ENCODE data around the gene OSBPL7.

Gene OSBPL7, protein sequence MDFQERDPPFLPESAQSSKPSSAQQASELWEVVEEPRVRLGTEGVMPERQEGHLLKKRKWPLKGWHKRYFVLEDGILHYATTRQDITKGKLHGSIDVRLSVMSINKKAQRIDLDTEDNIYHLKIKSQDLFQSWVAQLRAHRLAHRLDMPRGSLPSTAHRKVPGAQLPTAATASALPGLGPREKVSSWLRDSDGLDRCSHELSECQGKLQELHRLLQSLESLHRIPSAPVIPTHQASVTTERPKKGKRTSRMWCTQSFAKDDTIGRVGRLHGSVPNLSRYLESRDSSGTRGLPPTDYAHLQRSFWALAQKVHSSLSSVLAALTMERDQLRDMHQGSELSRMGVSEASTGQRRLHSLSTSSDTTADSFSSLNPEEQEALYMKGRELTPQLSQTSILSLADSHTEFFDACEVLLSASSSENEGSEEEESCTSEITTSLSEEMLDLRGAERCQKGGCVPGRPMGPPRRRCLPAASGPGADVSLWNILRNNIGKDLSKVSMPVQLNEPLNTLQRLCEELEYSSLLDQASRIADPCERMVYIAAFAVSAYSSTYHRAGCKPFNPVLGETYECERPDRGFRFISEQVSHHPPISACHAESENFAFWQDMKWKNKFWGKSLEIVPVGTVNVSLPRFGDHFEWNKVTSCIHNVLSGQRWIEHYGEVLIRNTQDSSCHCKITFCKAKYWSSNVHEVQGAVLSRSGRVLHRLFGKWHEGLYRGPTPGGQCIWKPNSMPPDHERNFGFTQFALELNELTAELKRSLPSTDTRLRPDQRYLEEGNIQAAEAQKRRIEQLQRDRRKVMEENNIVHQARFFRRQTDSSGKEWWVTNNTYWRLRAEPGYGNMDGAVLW

DNA sequence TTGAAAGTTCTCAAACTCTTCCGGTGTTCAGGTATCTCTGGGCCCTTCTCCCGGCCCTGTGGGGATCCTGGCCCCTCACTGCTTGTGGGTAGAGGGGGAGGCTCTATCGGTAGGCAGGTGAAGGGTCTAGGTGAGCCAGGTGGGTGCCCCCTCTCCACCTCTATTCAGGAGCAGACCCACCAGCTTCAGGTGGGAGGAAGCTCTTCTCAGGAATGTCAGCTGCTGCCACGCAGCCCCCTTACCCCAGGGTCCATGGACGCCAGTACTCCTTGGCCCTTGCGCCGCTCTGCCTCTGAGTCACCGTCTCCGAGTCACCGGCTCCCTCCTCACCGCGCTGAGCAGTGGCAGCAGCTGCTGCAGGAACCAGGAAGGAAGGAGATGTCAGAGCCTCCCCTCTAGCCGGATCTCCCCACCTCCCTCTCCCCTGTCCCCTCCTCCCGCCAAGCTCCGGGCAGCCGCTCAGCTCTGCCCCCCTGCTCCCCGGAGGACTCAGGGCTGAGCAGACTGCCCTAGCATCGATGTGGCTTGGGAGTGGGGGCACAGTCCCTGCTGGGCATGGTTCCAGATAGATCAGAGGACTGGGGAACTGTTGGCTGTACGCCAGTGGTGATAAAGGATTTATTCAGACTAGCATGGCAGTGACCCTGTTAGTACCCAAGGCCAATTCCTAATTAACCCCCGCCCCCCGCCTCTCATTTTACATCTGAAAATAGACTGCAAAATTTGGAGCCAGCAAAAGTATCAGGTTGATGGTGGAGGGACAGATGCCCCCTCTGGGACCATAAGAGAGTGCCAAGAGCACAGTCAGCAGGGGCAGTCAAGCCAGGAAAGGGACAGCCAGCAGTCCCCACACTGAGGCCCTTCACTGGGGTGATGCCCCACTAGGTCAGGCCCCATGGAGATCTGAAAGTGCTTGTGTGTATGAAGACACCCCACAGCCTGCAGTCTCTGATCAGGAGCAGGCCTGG lies at the start of gene OSBPL7:
Gene OSBPL7, minus strand, starts transcription at position 371 of the 968 bp plus-strand sequence. CDS start 1,516 bp downstream, outside the sequence.
- no peak for TF ChIP-seq ZNF274 (IDR thresholded peaks at IDR 0.05; ENCODE audit: low read depth, low read length)

DNA sequence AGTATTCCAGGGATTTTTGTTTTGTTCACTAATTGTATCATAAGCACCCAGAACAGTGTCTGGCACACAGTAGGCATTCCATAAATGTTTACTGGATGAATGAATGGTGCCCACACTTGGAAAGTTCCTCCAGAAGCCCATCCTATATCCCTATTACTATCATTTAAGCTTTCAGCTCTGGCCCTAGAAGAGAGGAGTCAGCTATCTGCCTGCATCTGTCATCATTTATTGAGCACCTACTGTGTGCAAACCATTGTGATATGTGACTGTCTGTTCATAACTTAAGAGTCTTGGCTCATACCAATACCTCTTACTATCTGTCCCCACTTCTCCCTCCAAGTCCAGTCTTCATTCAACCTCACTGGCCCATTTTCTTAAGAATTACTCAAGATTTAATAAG lies 49.5 kb upstream of the OSBPL7 start:
- no peak for TF ChIP-seq ZNF274 (IDR thresholded peaks at IDR 0.05; ENCODE audit: low read depth, low read length)

More for the DNA sequence above, at the start of gene OSBPL7:
- peak within 1 kb of the TSS; percentile 84 for H3K4me3 ChIP-seq (ENCODE audit: low read length)

DNA sequence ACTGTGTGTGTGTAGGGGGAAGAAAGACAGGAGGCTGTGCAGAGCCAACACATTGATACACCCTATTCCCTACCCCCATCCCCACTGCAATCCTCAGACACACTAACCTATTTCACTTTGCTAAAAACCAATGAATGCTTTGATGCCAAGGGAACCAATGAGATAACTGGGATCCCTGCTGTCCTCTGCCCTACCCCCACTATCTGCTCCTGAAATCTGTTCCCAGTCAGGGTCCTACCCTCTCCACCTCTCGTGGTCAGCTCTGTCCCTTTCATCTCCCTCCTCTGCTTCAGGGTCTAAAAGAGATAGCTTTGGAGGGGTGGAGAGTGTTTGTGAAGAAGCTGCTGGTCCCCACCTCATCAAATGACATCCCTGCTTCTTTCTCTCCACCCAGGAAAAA lies 48.5 kb upstream of the OSBPL7 start:
- H3K4me3 ChIP-seq (ENCODE audit: low read length): no peak overlapping the region
- TF ChIP-seq ZNF274 (IDR thresholded peaks at IDR 0.05; ENCODE audit: low read depth, low read length): no peak

More for the DNA sequence above, 49.5 kb upstream of the OSBPL7 start:
- H3K4me3 ChIP-seq (ENCODE audit: low read length): no peak overlapping the region

DNA sequence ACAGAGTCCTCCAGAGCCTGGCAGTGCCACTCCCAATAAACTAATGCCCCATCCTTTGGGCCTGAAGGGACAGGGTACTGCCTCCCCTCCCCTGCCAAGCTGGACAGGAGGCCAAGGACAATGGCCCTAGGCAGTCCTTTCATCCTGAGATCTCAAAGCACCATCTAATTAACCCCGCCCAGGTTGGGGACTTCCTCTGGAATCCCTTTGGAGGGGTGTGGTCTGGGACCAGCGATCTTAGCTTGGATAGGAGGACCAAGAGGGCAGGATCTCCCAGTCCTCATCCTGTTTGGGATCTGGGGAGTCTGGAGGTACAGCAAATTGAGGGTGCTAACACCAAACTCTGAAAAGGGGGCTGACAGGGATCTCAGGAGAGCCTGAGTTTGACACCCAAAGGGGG lies 47.5 kb upstream of the OSBPL7 start:
- no peak overlapping the region for H3K4me3 ChIP-seq (ENCODE audit: low read length)
- no peak for TF ChIP-seq ZNF274 (IDR thresholded peaks at IDR 0.05; ENCODE audit: low read depth, low read length)

DNA sequence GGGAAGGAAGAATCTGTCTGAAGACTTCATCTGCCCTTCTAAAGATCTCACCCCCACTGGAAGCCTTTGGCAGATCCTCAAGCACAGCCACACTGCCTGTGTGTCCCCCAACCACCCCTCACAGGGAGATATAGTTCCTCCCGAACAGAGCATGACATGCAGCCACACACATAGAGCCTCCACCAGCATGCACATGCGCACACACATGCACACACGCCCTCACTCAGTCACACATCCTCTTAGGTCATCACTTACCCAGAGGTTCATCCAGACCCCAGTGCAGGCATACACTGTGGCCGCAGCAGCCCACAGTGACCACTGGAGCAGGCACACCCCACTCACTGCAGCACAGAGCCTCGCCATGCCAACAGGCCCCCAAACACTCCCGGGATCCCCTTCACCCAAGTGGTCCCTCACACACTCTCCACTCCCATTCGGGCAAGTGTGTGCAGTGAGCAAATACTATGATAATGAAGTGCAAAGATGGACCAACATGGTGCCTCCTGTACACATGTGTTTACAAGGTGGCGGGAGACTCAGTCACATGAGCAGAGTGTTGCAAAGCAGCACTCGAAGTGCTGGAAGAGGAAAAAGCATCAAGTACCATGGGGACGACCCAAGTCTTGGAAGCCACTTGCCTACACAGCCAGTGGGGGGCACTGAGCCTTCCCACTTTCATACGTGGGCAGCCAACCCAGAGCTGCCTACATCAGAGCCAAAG lies 46.4 kb upstream of the OSBPL7 start:
- no peak overlapping the region for H3K4me3 ChIP-seq (ENCODE audit: low read length)
- no peak for TF ChIP-seq ZNF274 (IDR thresholded peaks at IDR 0.05; ENCODE audit: low read depth, low read length)

DNA sequence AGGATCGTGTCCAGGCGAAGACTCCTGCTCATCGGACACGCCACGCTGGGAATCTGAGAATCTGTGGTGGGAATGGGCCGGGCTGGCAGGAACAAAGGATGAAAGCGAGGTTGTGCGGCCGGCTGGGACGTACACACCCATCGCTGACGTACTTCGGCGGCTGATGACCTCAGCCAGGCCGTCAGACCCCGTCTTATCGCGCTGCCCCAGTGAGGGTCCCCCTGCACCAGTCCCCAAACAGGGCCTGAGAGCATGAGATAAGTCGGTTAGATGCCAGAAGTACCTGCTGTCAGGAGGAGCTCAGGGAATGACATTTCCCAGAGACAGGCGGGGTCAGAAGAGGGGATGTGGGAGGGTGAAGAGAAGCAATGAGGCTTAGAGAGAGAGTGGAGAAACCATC lies 45.3 kb upstream of the OSBPL7 start:
- no peak for TF ChIP-seq ZNF274 (IDR thresholded peaks at IDR 0.05; ENCODE audit: low read depth, low read length)
- no peak overlapping the region for H3K4me3 ChIP-seq (ENCODE audit: low read length)

DNA sequence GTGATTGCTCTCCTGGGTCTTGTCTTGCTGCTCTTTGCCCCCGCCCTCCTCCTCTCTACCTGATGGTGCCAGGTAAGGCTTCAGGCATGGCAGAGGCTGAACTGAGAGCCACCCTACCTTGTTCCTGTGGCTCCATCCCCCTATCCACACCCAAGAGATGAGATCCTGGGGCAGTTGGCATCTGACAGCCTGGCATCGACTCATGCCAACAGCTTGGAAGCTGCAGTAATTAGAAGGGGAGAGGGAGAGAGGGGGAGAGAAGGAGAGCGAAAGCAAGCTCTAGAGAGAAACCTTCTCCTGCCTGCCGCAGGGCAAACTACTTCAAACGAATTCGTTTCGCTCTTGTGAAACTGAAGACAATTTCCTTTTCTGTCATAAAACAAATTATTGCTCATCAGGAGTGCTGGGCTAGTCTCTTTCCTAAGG lies 43.2 kb upstream of the OSBPL7 start:
- TF ChIP-seq ZNF274 (IDR thresholded peaks at IDR 0.05; ENCODE audit: low read depth, low read length): no peak

DNA sequence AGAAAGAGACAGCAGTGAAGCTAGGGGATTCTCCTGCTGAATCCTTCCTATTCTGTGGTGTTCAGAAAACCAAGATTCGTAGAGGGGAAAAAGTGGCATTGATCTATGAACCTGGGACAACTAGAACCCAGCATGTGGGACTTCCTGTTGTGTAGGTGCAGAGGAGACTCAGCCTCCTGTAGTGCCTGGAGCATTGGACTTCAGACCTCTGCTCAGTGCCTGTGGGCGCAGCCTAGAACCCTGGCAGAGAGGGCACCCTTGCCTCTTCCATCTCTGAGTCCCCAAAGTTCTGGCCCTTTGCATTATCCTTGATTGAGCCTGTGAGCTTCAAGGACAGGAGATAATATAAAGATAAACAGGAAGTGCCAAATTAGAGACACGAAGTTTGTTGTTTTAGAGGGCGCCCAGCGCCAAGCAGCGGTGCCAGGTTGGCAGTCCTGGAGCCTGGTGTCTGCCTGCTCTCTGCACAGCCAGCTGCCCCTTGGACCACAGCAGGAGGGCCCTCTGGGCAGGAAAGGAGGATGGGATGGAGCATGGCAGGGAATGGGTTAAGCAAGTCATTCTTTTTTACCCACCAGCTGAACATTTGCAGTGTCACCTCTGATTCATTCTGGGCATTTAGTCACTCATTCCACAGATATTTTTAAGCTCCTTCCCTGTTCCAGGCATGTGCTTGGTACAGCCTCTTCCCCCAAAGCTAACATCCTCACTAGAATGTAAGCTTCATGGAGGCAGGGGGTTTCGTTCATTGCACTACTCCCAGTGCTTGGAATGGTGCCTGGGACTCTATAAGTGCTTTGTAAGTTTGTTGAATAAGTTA lies 41.2 kb upstream of the OSBPL7 start:
- H3K4me3 ChIP-seq (ENCODE audit: low read length): no peak overlapping the region
- TF ChIP-seq ZNF274 (IDR thresholded peaks at IDR 0.05; ENCODE audit: low read depth, low read length): no peak

More for the DNA sequence above, 43.2 kb upstream of the OSBPL7 start:
- H3K4me3 ChIP-seq (ENCODE audit: low read length): no peak overlapping the region

DNA sequence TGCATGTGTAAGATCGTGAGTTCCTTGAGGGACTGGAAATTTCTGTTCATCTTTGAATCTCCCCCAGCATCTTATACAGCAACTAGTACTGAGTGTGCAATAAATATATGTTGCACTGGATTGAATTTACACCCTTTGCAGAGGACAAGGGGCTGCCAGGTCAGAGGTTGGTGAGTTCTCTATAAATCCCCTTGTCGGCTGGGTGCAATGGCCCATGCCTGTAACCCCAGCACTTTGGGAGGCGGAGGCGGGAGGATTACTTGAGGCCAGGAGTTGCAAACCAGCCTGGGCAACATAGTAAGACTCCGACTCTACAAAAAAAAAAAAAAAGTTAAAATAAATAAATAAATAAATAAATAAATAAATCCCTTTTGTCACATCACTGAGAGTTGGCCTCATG lies 38.8 kb upstream of the OSBPL7 start:
- no peak overlapping the region for H3K4me3 ChIP-seq (ENCODE audit: low read length)
- TF ChIP-seq ZNF274 (IDR thresholded peaks at IDR 0.05; ENCODE audit: low read depth, low read length): no peak

DNA sequence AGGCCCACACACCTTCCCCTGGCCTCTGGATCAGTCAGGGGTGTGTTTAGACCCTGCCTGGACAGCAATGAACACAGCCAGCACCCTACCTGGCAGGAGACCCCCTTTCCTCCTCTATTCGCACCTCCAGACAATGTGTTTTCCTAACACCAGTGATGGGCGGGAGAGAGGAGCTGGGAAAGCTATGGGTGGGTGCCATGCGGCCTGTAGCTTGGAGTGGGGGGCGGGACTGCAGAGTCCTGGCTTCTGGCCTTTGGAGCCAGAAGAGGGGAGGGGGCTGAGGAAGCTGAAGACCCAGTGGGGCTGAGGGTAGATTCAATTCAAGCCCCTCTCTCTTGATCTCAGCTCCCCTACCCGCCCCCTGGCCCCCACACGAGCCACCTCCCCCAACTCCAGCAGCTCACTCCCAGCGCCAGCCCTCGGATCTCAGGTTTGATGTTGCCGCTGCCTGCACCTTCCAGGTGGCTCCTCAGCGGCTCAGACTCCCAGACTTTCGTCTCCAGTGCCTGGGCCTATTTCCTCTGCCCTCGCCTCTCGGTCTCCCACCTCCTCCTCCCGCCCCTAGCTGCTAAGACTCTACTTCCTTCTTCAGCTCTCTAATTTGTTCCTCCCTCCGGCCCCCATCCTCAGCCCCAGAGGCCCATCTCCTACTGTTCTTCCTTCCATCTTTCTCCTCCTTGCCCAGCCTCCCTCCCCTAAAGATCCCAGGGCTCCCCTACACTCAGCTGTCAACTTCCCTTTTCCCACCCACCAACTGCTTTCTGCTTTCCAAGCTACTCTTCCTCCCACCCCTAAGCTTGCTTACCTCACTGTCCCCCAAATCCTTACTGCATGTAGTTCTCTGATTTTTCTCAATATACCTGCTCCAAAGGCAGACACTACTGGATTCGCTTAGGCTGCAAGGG lies 36.2 kb upstream of the OSBPL7 start:
- no peak for TF ChIP-seq ZNF274 (IDR thresholded peaks at IDR 0.05; ENCODE audit: low read depth, low read length)
- no peak overlapping the region for H3K4me3 ChIP-seq (ENCODE audit: low read length)

DNA sequence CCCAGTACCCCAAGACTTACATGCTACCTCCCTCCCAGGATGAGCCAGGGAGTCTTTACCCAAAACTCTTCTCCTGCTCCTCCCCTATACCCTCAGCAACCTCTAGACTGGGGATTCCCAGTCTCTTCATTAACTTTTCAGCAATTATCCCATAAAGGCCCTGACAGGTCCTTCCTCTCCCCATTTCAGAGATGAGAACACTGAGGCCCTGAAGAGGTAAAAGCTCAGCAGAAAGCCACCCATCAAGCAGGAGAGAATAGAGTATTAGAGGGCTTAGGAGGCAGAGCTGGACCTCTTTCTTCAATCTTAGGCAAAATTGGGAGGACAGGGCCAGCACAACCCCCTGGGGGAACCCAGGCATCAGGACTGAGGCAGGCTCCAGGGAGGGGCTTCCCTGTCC lies 35.2 kb upstream of the OSBPL7 start:
- no peak for TF ChIP-seq ZNF274 (IDR thresholded peaks at IDR 0.05; ENCODE audit: low read depth, low read length)
- H3K4me3 ChIP-seq (ENCODE audit: low read length): no peak overlapping the region
